Loucy (cell line): Measurements from ENCODE around the gene PHOX2B.

Source experiments
- H2AFZ ChIP-seq: fragments of 200-600 bp; sonication (generic); 2 replicates; pipeline ENCODE4 v1.6.0; 2016; ENCODE audit warnings: antibody characterized with exemption, mild to moderate bottlenecking, low read length, moderate library complexity
- H3F3A ChIP-seq: fragments of 200-600 bp; 2 replicates; pipeline ENCODE4 v1.6.0; 2016; ENCODE audit warnings: antibody characterized with exemption, low read depth, mild to moderate bottlenecking
- H3K27me3 ChIP-seq: fragments of 200-600 bp; sonication (generic); 2 replicates; pipeline ENCODE4 v1.6.1; 2014; ENCODE audit warnings: low read length, mild to moderate bottlenecking; ENCODE audit not compliant: insufficient read depth, poor library complexity, severe bottlenecking
- H3K36me3 ChIP-seq: fragments of 200-600 bp; sonication (generic); 2 replicates; pipeline ENCODE4 v1.6.1; 2016; ENCODE audit warnings: low read length; ENCODE audit not compliant: insufficient read depth
- H3K4me1 ChIP-seq: fragments of 200-600 bp; sonication (generic); 2 replicates; pipeline ENCODE4 v1.5.1; 2014; ENCODE audit warnings: low read length, mild to moderate bottlenecking; ENCODE audit not compliant: insufficient read depth, poor library complexity, severe bottlenecking
- H3K4me2 ChIP-seq: fragments of 200-600 bp; sonication (generic); 2 replicates; pipeline ENCODE4 v1.6.0; 2014; ENCODE audit warnings: antibody characterized with exemption, low read length, low read depth, mild to moderate bottlenecking; ENCODE audit not compliant: poor library complexity, severe bottlenecking
- H3K4me3 ChIP-seq: fragments of 200-600 bp; sonication (generic); 2 replicates; pipeline ENCODE4 v1.5.1; 2014; ENCODE audit warnings: low read length, mild to moderate bottlenecking, mixed read lengths; ENCODE audit not compliant: poor library complexity, severe bottlenecking
- H3K79me2 ChIP-seq: fragments of 200-600 bp; sonication (generic); 2 replicates; pipeline ENCODE4 v1.6.1; 2014; ENCODE audit warnings: low read length; ENCODE audit not compliant: insufficient read depth
- H3K9ac ChIP-seq: fragments of 200-600 bp; sonication (generic); 2 replicates; pipeline ENCODE4 v1.6.0; 2014; ENCODE audit warnings: mild to moderate bottlenecking, low read depth, low read length, moderate library complexity; ENCODE audit not compliant: poor library complexity, severe bottlenecking
- H3K9me2 ChIP-seq: fragments of 200-600 bp; sonication (generic); replicated peaks from 2 replicates; pipeline ENCODE4 v1.6.1; 2016; ENCODE audit warnings: low read depth, low read length, mixed read lengths
- H3K9me3 ChIP-seq: fragments of 200-600 bp; sonication (generic); 2 replicates; pipeline ENCODE4 v1.6.1; 2014; ENCODE audit warnings: mild to moderate bottlenecking, antibody characterized with exemption, low read length, low read depth; ENCODE audit not compliant: insufficient read depth
- H4K20me1 ChIP-seq: fragments of 200-600 bp; sonication (generic); 2 replicates; pipeline ENCODE4 v1.6.0; 2014; ENCODE audit warnings: antibody characterized with exemption, low read length, mild to moderate bottlenecking; ENCODE audit not compliant: insufficient read depth, poor library complexity, severe bottlenecking
- CTCF ChIP-seq: fragments of 200-600 bp; sonication (generic); conservative IDR thresholded peaks from 2 replicates; pipeline ENCODE4 v1.5.1; 2014; ENCODE audit warnings: mild to moderate bottlenecking, antibody characterized with exemption, low read length
- EZH2phosphoT487 ChIP-seq: fragments of 200-600 bp; IDR thresholded peaks from 2 replicates; pipeline ENCODE4 v1.6.1; 2018; ENCODE audit warnings: antibody characterized with exemption, mild to moderate bottlenecking, moderate library complexity, borderline replicate concordance

PHOX2B gene

GRCh38 chr4:41701983-41702382 lies 46.5 kb downstream of the PHOX2B start:
- H3K36me3 ChIP-seq: no peaks in the 10 kb centered on the region
- H3K4me2 ChIP-seq: no peak overlapping the region
- H3K4me1 ChIP-seq: no peaks in the 10 kb centered on the region
- no peaks in the 10 kb centered on the region for H3K27me3 ChIP-seq
- no peak overlapping the region for H3K4me3 ChIP-seq
- no peak overlapping the region for H3K9ac ChIP-seq
- no peak for TF ChIP-seq EZH2phosphoT487
- TF ChIP-seq CTCF: no peak
- no peak overlapping the region for H2AFZ ChIP-seq
- no peaks in the 10 kb centered on the region for H4K20me1 ChIP-seq
- no peaks in the 10 kb centered on the region for H3K79me2 ChIP-seq
- H3K9me3 ChIP-seq: no peaks in the 10 kb centered on the region
- no peaks in the 10 kb centered on the region for H3F3A ChIP-seq
- H3K9me2 ChIP-seq: no peaks in the 10 kb centered on the region

GRCh38 chr4:41696763-41697162 lies 51.8 kb downstream of the PHOX2B start:
- Histone ChIP-seq H3K9me2 (no peaks in the 10 kb centered on the region), H3F3A (no peaks in the 10 kb centered on the region), H3K9me3 (no peaks in the 10 kb centered on the region), H3K4me3 (no peak overlapping the region), H3K4me2 (no peak overlapping the region), H3K9ac (no peak overlapping the region), H4K20me1 (no peaks in the 10 kb centered on the region), H3K4me1 (no peaks in the 10 kb centered on the region), H3K36me3 (no peaks in the 10 kb centered on the region), H3K79me2 (no peaks in the 10 kb centered on the region), H2AFZ (no peak overlapping the region), H3K27me3 (no peaks in the 10 kb centered on the region)
- TF ChIP-seq CTCF (no peak), EZH2phosphoT487 (no peak)

- no peaks in the 10 kb centered on the region for H3K9me2 ChIP-seq
- TF ChIP-seq EZH2phosphoT487 (no peak), CTCF (no peak)
- no peaks in the 10 kb centered on the region for H3K27me3 ChIP-seq
- H3K79me2 ChIP-seq: no peaks in the 10 kb centered on the region
- no peaks in the 10 kb centered on the region for H3K36me3 ChIP-seq
- no peaks in the 10 kb centered on the region for H3F3A ChIP-seq
- H4K20me1 ChIP-seq: no peaks in the 10 kb centered on the region
- no peaks in the 10 kb centered on the region for H3K4me1 ChIP-seq
- H3K9me3 ChIP-seq: no peaks in the 10 kb centered on the region
- H2AFZ ChIP-seq: no peak overlapping the region
- no peak overlapping the region for H3K9ac ChIP-seq
- no peak overlapping the region for H3K4me3 ChIP-seq
- H3K4me2 ChIP-seq: no peak overlapping the region
These were observed 52.4 kb downstream of the PHOX2B start for GRCh38 chr4:41696131-41696530.
